Body of pancreas (tissue), 4 donors: ENCODE results near the gene RNASEH2A. TPM values are rescaled to one million over a fixed set of nuclear protein-coding genes. Genes with fewer than 3 reads are reported as not detected.

Experiments used
- ATAC-seq: fragments of 150-250 bp; one replicate; pipeline ENCODE4 v1.9.1; 2016
- DNase-seq, 4 donors: peaks; one replicate each; pipeline ENCODE4 v3.0.0-alpha.2; 2019
- H3K27ac ChIP-seq, 4 donors: fragments of 200-600 bp; sonication (generic); 1 replicate in 3 of 4; 2 replicates in 1 of 4; pipeline versions ENCODE4 v1.5.1 to v1.6.1; 2016 to 2019; ENCODE audit warnings: mild to moderate bottlenecking in 1 of 4, mixed read lengths in 1 of 4, moderate library complexity in 1 of 4
- H3K27me3 ChIP-seq, 2 donors: fragments of 200-600 bp; sonication (generic); one replicate each; pipeline ENCODE4 v1.6.0; 2016; ENCODE audit warnings: mild to moderate bottlenecking in 1 of 2
- H3K36me3 ChIP-seq, 2 donors: fragments of 200-600 bp; sonication (generic); replicated peaks in 1 of 2; 2 replicates each; pipeline ENCODE4 v1.5.1; 2016; ENCODE audit warnings: low read depth in 2 of 2; ENCODE audit not compliant: insufficient read depth in 1 of 2
- H3K4me1 ChIP-seq: fragments of 200-600 bp; sonication (generic); one replicate; pipeline ENCODE4 v1.6.0; 2016
- H3K4me3 ChIP-seq, 2 donors: fragments of 200-600 bp; sonication (generic); 1 replicate in 1 of 2; 2 replicates in 1 of 2; pipeline ENCODE4 v1.5.1; 2016 to 2019
- H3K9me3 ChIP-seq, 3 donors: fragments of 200-600 bp; sonication (generic); 1 replicate in 2 of 3; 2 replicates in 1 of 3; pipeline ENCODE4 v1.5.1; 2016
- CTCF ChIP-seq, 7 experiments: fragments of 450-650 bp in 4 of 7; fragments of 200-600 bp in 3 of 7; sonication (generic) in 3 of 7; IDR thresholded peaks; one replicate each; pipeline ENCODE4 v1.5.1; 2016 to 2019; ENCODE audit warnings: antibody characterized with exemption in 7 of 7
- POLR2A ChIP-seq, 3 donors: fragments of 450-650 bp; IDR thresholded peaks; one replicate each; pipeline ENCODE4 v1.6.1; 2016; ENCODE audit warnings: antibody characterized with exemption in 3 of 3, mild to moderate bottlenecking in 2 of 3
- WGBS, 2 donors: methylation state at CpG; one replicate each; pipeline ENCODE4 v1.1.5; 2017; 5-methylcytosine and 5-hydroxymethylcytosine counted together
- intact Hi-C: fragments of 100-400 bp; cut with DNase I; formaldehyde crosslinking; loops from one replicate; pipeline ENCODE4 v1.15.1; 2023
- microRNA-seq, 2 donors: library from miRNA; unstranded; fragments of <30 nt; microRNA quantifications; one replicate each; pipeline ENCODE4, GENCODE V29; 2016; ENCODE audit warnings: borderline number of aligned reads in 2 of 2, borderline replicate concordance in 2 of 2
- small RNA-seq: library from RNA; depleted of rRNA; stranded (forward); fragments of <200 nt; gene quantifications from one replicate; pipeline ENCODE3, GENCODE V24; 2016
- total RNA-seq, 2 donors: library from RNA; depleted of rRNA; stranded (reverse); fragments of >200 nt; gene quantifications; one replicate each; pipeline ENCODE4 v1.1.0, GENCODE V29; 2016

Gene RNASEH2A
- total RNA-seq, 2 donors from 2014 or later, result 1.3 to 6.5 TPM

DNA sequence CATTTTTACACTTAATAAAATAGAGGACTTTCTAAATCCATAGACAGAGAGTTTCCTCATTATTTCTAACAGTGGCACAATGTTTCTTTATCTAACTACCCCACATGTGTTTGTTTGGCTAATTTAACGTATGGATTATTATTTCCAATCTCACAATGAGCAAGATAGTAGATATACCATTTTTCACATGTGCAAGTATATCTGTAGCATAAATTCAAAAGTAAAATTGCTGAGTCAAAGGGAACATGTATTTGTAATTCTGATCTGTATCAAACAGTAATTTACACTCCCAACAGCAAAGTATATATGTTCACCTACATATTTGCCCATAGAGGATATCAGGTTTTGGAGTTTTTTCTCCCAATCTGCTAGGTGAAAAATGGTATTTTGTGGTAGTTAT lies 50.3 kb downstream of the RNASEH2A start:
- no peak for DNase-seq
- no peaks in the 10 kb centered on the region for H3K9me3 ChIP-seq
- intact Hi-C loops, result no loop called here
- no peak for TF ChIP-seq POLR2A (IDR thresholded peaks at IDR 0.05)
- no peak for TF ChIP-seq CTCF (IDR thresholded peaks at IDR 0.05)
- H3K4me3 ChIP-seq, result no peak overlapping the region
- H3K4me1 ChIP-seq, result no peaks in the 10 kb centered on the region
- ATAC-seq, result no peak
- H3K27ac ChIP-seq, result no peak overlapping the region
- no peaks in the 10 kb centered on the region for H3K27me3 ChIP-seq
- 48 to 58% methylated on average over 1 of the region's 1 CpG for WGBS, 2 donors
- H3K36me3 ChIP-seq, result no peaks in the 10 kb centered on the region

GRCh38 chr19:12858041-12858928 lies 51.9 kb downstream of the RNASEH2A start:
- Histone ChIP-seq H3K27me3 (no peaks in the 10 kb centered on the region), H3K4me3 (no peak overlapping the region), H3K36me3 (no peaks in the 10 kb centered on the region), H3K9me3 (no peaks in the 10 kb centered on the region), H3K27ac (no peak overlapping the region), H3K4me1 (no peaks in the 10 kb centered on the region)
- intact Hi-C loops, result no loop called here
- 82 to 84% methylated on average over 34 to 35 of the region's 35 CpGs for WGBS, 2 donors
- DNase-seq, result no peak
- TF ChIP-seq POLR2A (IDR thresholded peaks at IDR 0.05) (no peak), CTCF (IDR thresholded peaks at IDR 0.05) (no peak)
- ATAC-seq, result no peak

DNA sequence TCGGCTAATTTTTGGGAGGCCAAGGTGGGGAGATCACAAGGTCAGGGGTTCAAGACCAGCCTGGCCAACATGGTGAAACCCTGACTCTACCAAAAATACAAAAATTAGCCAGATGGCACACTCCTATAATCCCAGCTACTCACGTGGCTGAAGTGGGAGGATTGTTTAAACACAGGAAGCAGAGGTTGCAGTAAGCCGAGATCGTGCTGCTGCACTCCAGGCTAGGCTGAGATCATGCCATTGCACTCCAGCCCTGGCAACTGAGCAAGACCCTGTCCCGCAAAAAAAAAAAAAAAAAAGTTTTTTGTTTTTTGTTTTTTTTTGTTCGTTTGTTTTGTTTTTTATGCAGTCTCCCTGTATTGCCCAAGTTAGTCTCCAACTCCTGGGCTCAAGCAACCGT lies 53.2 kb downstream of the RNASEH2A start:
- Histone ChIP-seq H3K9me3 (no peaks in the 10 kb centered on the region), H3K27ac (no peak overlapping the region), H3K27me3 (no peaks in the 10 kb centered on the region), H3K36me3 (no peaks in the 10 kb centered on the region), H3K4me1 (no peaks in the 10 kb centered on the region), H3K4me3 (no peak overlapping the region)
- ATAC-seq (no peak), DNase-seq (no peak)
- WGBS, 2 donors, result 44 to 57% methylated on average over 7 of the region's 7 CpGs
- intact Hi-C loops, result no loop called here
- TF ChIP-seq POLR2A (IDR thresholded peaks at IDR 0.05), result no peak
- TF ChIP-seq CTCF (IDR thresholded peaks at IDR 0.05), result no peak

Small RNAs within 50 kb of the gene (microRNA-seq; reads per million reads assigned to microRNA genes)
- gene MIR5684, result 0 to 0.47 reads per million in 2 donors
- 0 reads per million in 2 donors for gene MIR6794

Small RNAs within 50 kb of the gene (small RNA-seq; reads per million reads assigned to genes)
- gene MIR5684 (not detected), gene MIR6794 (not detected)

Other genes starting within 250 kb of the RNASEH2A start
- 1 to 10 TPM; 2.0 to 2.6 TPM for gene ZNF490, start 195.8 kb upstream of the RNASEH2A start, total RNA-seq
- 10 to 100 TPM in 1 of 2 donors, 1 to 10 TPM in 1; 9.9 to 16.9 TPM for gene ZNF791, start 195.7 kb upstream of the RNASEH2A start, total RNA-seq
- gene MAN2B1, start 139.8 kb upstream of the RNASEH2A start, total RNA-seq, result 10 to 100 TPM; 30.0 to 48.0 TPM
- gene WDR83, start 139.8 kb upstream of the RNASEH2A start, total RNA-seq, result 10 to 100 TPM; 12.5 to 37.2 TPM
- 100 to 1,000 TPM in 1 of 2 donors, 10 to 100 TPM in 1; 55.8 to 136 TPM for gene DHPS, start 124.7 kb upstream of the RNASEH2A start, total RNA-seq
- gene GNG14, start 118.6 kb upstream of the RNASEH2A start, total RNA-seq, result not detected
- 1 to 10 TPM; 3.9 to 4.0 TPM for gene FBXW9, start 110.0 kb upstream of the RNASEH2A start, total RNA-seq
- 10 to 100 TPM; 15.0 to 35.6 TPM for gene TNPO2, start 82.7 kb upstream of the RNASEH2A start, total RNA-seq
- 100 to 1,000 TPM; 187 to 282 TPM for gene TRIR, start 71.9 kb upstream of the RNASEH2A start, total RNA-seq
- 10 to 100 TPM; 13.2 to 22.8 TPM for gene GET3, start 69.1 kb upstream of the RNASEH2A start, total RNA-seq
- not detected for gene BEST2, start 54.8 kb upstream of the RNASEH2A start, total RNA-seq
- 100 to 1,000 TPM; 114 to 354 TPM for gene HOOK2, start 31.0 kb upstream of the RNASEH2A start, total RNA-seq
- 100 to 1,000 TPM; 219 to 485 TPM for gene JUNB, start 15.1 kb upstream of the RNASEH2A start, total RNA-seq
- 100 to 1,000 TPM; 105 to 146 TPM for gene PRDX2, start 4.8 kb upstream of the RNASEH2A start, total RNA-seq
- gene THSD8, start 4.5 kb upstream of the RNASEH2A start, total RNA-seq, result not detected
- under 1 TPM in 1 of 2 donors, not detected in 1; 0.52 TPM for gene RTBDN, start 28.0 kb downstream of the RNASEH2A start, total RNA-seq
- under 1 TPM in 1 of 2 donors, not detected in 1; 0.26 TPM for gene MAST1, start 31.9 kb downstream of the RNASEH2A start, total RNA-seq
- gene DNASE2, start 74.9 kb downstream of the RNASEH2A start, total RNA-seq, result 10 to 100 TPM in 1 of 2 donors, 1 to 10 TPM in 1; 6.9 to 28.3 TPM
- not detected for gene KLF1, start 80.6 kb downstream of the RNASEH2A start, total RNA-seq
- 10 to 100 TPM; 17.4 to 57.7 TPM for gene GCDH, start 84.6 kb downstream of the RNASEH2A start, total RNA-seq
- not detected for gene SYCE2, start 112.7 kb downstream of the RNASEH2A start, total RNA-seq
- gene FARSA, start 127.1 kb downstream of the RNASEH2A start, total RNA-seq, result 10 to 100 TPM; 25.9 to 35.6 TPM
- gene CALR, start 132.0 kb downstream of the RNASEH2A start, total RNA-seq, result 100 to 1,000 TPM; 298 to 388 TPM
- 10 to 100 TPM; 53.7 to 94.6 TPM for gene RAD23A, start 139.3 kb downstream of the RNASEH2A start, total RNA-seq
- 10 to 100 TPM; 31.3 to 42.0 TPM for gene GADD45GIP1, start 150.6 kb downstream of the RNASEH2A start, total RNA-seq
- gene DAND5, start 163.0 kb downstream of the RNASEH2A start, total RNA-seq, result not detected
- gene NFIX, start 188.9 kb downstream of the RNASEH2A start, total RNA-seq, result 10 to 100 TPM; 16.9 to 26.7 TPM